Measurements from ENCODE around the gene ACKR2.

ACKR2 gene

GRCh38 chr3:42801784-42802183 lies 7.5 kb upstream of the ACKR2 start:
- no peak overlapping the region for H3K27ac ChIP-seq
- TF ChIP-seq CTCF (IDR thresholded peaks at IDR 0.05) (no peak), ZFX (IDR thresholded peaks at IDR 0.05; ENCODE audit: borderline replicate concordance) (no peak)

GRCh38 chr3:42802876-42803413 lies 6.3 kb upstream of the ACKR2 start:
- TF ChIP-seq CTCF (IDR thresholded peaks at IDR 0.05) (no peak), ZFX (IDR thresholded peaks at IDR 0.05; ENCODE audit: borderline replicate concordance) (no peak)
- H3K27ac ChIP-seq, result peak overlapping the region; percentile 82

- peak overlapping the region; percentile 82 for H3K27ac ChIP-seq
- TF ChIP-seq CTCF (IDR thresholded peaks at IDR 0.05) (no peak), ZFX (IDR thresholded peaks at IDR 0.05; ENCODE audit: borderline replicate concordance) (no peak)
Measured at GRCh38 chr3:42803414-42804105, 5.7 kb upstream of the ACKR2 start.

- peak within 1 kb of the TSS; percentile 82 for H3K27ac ChIP-seq
- TF ChIP-seq ZFX (IDR thresholded peaks at IDR 0.05; ENCODE audit: borderline replicate concordance), result no peak
- TF ChIP-seq CTCF (IDR thresholded peaks at IDR 0.05), result no peak
Measured at GRCh38 chr3:42804106-42804830, 5.0 kb upstream of the ACKR2 start, which contains the start of gene HIGD1A. Gene HIGD1A, minus strand, starts transcription at chr3:42804490. Its CDS starts 10,237 bp downstream, at chr3:42794253.

GRCh38 chr3:42804831-42805132 lies 4.5 kb upstream of the ACKR2 start:
- H3K27ac ChIP-seq, result peak overlapping the region; percentile 82; the same call in 1 of the 2 replicates

GRCh38 chr3:42805141-42805821 lies 4.0 kb upstream of the ACKR2 start:
- no peak overlapping the region for H3K27ac ChIP-seq

More at GRCh38 chr3:42804831-42805132, 4.5 kb upstream of the ACKR2 start:
- no peak for TF ChIP-seq CTCF (IDR thresholded peaks at IDR 0.05)
- no peak for TF ChIP-seq ZFX (IDR thresholded peaks at IDR 0.05; ENCODE audit: borderline replicate concordance)

More at GRCh38 chr3:42805141-42805821, 4.0 kb upstream of the ACKR2 start:
- TF ChIP-seq CTCF (IDR thresholded peaks at IDR 0.05) (no peak), ZFX (IDR thresholded peaks at IDR 0.05; ENCODE audit: borderline replicate concordance) (no peak)
